Activated CD4-positive, alpha-beta T cell treated with anti-CD3 and anti-CD28 coated beads for 24 hours (primary cell): ENCODE results near the gene DGCR8.

Experiments
- DNase-seq, 2 donors: peaks; one replicate each; pipeline ENCODE4 v3.0.0-alpha.2; 2020; ENCODE audit warnings: low read depth in 2 of 2

DGCR8 gene

GRCh38 chr22:20137671-20138416 is 57.8 kb downstream of the DGCR8 start:
- no peak for DNase-seq

GRCh38 chr22:20138417-20138738 is 58.3 kb downstream of the DGCR8 start:
- DNase-seq: no peak

- no peak for DNase-seq
Measured at GRCh38 chr22:20138868-20139267, 58.8 kb downstream of the DGCR8 start.

- DNase-seq: no peak
Measured at GRCh38 chr22:20139391-20140106, 59.5 kb downstream of the DGCR8 start.

GRCh38 chr22:20140107-20140445 is 60.0 kb downstream of the DGCR8 start:
- DNase-seq: no peak

GRCh38 chr22:20140521-20140964 is 60.5 kb downstream of the DGCR8 start:
- DNase-seq: no peak

- no peak for DNase-seq
Measured at GRCh38 chr22:20141186-20142077, 61.4 kb downstream of the DGCR8 start.

GRCh38 chr22:20142711-20143621 is 62.9 kb downstream of the DGCR8 start:
- no peak for DNase-seq

- no peak for DNase-seq
Measured at GRCh38 chr22:20143883-20144665, 64.0 kb downstream of the DGCR8 start.

GRCh38 chr22:20145206-20145831 is 65.3 kb downstream of the DGCR8 start:
- no peak for DNase-seq

GRCh38 chr22:20145832-20146223 is 65.8 kb downstream of the DGCR8 start:
- DNase-seq: no peak

- DNase-seq: no peak
Measured at GRCh38 chr22:20146777-20147176, 66.7 kb downstream of the DGCR8 start.

- no peak for DNase-seq
Measured at GRCh38 chr22:20147237-20147988, 67.4 kb downstream of the DGCR8 start.

- DNase-seq: no peak
Measured at GRCh38 chr22:20148414-20148813, 68.4 kb downstream of the DGCR8 start.

- DNase-seq: no peak
Measured at GRCh38 chr22:20149257-20150250, 69.5 kb downstream of the DGCR8 start.

- no peak for DNase-seq
Measured at GRCh38 chr22:20150381-20151275, 70.6 kb downstream of the DGCR8 start, which contains the start of gene CCDC188. TSS of gene CCDC188 (minus strand) at chr22:20151055. CDS start at chr22:20150986, 69 bp downstream.

- no peak for DNase-seq
Measured at GRCh38 chr22:20151276-20151588, 71.2 kb downstream of the DGCR8 start.
